HG02571 (cell line): ENCODE measurements around the gene LRRC8C.
"Not testable (repeated sequence)": the region's sequence is repeated elsewhere in the genome, so short reads cannot be mapped to it uniquely, and the experiment has no call there.

Source experiments
- ATAC-seq: cut with Tn5 transposase; IDR thresholded peaks from one replicate; pipeline ENCODE4 v1.9.1; 2021; ENCODE audit warnings: mild to moderate bottlenecking, moderate library complexity; ENCODE audit not compliant: unreplicated experiment

The LRRC8C gene

DNA sequence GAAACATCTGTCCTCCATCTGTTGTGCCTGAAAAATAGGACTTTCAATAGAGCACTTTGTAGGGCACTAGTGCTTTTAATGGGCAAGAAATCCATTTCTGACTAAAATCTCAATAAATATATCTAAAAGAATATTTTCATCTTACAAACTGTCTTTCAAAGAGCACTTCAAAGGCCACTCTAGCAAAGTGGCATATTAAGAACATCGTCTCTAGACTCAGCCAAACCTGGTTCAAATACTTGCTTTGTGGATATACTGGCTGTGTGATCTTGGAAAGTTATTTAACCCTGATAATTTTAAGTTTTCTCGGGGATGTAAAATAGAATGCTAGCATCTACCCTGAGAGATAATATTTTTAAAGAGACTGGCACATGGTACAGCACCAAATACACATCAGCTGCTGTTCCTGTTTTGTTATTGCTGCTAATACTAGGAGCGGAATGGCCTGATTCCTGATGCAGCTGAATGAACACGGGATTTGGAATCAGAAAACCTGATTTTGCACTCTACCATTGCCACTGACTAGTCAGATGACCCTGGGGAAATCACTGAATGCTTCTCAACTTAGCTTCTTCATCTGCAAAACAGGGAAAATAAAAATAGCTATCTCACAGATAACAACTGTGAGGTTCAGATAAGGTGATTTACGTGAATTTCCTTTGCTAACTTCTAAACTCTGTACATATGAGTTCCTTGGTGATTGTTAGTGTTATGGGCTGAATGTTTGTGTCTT is 25.2 kb upstream of the LRRC8C start:
- no peak for ATAC-seq

DNA sequence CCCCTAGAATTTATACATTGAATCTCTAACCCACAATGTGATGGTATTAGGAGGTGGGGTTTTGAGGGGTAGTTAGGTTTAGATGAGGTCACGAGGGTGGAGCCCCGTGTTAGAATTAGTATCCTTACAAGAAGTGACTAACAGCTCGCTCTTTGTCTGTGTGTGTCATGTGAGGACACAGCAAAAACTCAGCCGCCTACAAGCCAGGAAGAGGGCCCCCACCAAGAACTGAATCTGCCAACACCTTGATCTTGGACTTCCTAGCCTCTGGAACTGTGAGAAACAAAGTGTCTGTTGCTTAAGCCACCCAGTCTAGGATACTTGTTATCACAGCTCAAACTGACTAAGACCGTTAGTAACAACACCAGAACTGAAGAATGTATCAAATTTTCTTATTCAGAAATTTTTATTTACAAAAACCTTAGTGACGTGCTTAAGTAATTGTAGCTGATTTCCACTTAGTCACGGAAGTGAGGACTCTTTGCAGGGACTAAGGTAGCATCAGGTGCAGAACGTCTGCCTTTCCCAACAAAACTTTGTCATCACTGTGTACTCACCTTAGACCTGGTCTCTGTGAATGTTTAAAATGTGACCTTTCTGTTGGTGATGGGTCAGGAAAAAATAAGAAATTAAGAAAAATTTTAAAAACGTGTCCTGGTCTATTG is 24.5 kb upstream of the LRRC8C start:
- no peak for ATAC-seq

DNA sequence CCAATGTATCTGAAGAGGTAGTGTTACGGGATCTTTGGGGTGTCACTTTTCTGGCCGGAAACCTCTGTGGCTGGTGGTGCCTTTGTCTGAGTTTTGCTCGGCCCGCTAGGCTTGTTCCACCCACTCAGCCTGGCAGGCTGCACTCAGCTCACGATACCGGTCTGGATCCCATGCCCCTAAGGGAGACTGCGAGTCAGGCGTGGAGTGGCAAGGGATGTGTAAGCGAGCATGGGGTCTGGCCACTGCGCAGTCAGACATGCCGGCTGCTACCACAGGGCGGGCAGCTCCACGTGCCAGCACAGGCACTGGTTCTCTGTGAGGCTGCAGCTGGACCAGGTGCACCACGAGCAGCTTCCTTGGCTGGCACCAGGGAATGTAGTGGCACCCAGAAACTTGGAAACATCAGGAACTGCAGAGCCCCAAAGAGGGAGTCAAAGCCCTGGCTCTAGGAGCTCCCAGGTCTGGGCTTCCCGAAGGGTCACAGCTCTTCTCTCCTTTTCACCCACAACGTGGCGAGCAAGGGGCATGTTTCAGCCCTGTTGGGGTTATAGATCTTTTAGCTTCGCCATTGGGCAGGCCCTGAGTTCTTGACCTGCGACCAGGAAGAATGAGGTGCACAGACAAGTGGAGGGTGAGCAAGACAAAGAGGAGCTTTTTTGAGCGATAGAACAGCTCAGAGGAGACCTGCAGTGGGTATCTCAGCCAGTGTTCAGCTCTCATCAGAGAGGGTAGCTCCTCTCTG is 23.8 kb upstream of the LRRC8C start:
- ATAC-seq: no peak

DNA sequence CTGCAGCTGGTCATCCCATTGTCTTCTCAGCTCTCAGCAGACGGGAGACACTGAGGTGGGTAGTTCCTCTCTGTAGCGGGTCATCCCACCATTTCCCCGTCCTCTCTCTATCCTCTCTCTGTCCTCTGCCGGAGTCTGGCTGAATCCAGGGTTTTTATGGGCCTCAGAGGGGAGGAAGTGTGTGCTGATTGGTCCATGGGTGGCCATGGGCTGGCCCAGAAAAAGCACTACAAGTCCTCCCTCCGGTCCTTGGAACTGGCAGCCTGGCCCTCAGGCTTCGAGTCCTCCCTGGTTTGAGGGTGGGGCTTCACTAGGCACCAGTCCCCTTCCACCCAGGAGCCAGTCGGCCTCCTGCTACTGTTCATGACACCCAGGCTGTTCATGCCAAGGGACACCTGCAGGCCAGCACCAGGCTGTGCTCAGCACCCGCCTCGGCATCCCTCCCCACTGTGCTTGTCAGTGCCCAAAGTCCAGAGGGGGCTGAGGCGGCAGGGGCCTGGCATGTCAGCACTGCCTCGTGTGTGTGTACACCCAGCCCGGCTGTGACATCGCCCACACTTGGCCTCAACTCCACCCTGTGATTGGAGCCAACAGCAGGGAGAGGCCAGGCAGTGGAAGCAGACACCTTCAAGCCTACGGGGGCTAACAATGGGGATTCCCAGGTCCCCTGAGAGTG is 23.0 kb upstream of the LRRC8C start:
- ATAC-seq: no peak

DNA sequence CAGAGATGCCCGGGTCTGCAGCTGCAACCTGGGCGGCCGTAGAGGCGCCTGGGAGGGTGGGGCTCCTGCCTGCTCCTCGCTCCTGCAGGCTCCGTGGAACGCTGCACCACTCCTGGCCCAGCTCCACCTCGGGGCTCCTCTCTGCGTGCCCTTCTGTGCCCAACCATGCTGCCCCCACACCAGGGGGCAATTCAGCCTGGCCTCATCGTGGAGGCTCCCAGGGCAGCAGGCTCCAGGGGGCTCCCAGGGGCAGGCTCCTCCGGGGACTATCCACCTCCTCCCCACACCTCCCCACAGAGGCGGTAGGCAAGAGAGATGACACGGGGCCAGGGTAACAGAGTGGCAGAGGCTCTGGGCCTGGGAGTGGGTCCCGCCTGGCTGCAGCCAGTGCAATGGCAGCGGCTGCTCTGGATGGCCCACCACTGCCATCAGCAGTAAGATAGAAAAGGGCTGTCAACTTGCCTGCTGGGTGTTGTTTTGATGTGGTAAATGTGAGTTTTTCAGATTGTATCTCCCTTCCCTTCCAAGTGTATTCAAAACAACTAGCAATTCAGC is 22.4 kb upstream of the LRRC8C start:
- no peak for ATAC-seq

DNA sequence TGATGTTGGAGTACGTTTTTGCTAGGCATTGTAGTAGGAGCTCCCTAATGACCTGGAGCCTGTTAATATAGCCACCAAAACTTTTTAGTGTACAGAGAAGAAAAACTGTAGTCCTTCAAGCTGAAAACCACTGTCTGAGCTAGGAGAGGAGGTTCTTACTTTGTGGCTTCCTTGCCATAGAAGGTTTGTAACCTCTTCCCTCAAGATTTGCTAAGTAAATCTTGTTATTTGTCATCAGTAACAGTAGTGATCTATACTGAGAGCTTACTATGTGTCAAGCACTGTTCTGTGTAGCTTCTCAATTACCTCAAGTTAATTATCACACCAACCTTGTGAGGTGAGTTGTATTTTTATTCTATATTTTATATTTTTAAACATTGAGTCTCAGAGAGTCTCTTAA is 21.2 kb upstream of the LRRC8C start:
- ATAC-seq: peak; percentile 89

DNA sequence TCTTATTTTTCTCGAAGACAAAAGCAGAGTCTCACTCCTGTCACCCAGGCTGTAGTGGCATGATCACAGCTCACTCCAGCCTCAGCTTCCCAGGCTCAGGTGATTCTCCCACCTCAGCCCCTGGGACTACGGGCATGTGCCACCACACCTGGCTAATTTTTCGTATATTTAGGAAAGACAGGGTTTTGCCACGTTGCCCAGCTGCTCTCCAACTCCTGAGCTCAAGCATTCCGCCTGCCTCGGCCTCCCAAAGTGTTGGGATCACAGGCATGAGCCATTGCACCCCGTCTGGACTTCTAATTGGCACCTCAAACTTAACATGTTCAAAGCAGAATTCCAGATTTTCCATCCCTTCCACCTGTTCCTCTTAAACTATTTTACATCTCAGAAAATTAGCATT is 19.0 kb upstream of the LRRC8C start:
- ATAC-seq: no peak

DNA sequence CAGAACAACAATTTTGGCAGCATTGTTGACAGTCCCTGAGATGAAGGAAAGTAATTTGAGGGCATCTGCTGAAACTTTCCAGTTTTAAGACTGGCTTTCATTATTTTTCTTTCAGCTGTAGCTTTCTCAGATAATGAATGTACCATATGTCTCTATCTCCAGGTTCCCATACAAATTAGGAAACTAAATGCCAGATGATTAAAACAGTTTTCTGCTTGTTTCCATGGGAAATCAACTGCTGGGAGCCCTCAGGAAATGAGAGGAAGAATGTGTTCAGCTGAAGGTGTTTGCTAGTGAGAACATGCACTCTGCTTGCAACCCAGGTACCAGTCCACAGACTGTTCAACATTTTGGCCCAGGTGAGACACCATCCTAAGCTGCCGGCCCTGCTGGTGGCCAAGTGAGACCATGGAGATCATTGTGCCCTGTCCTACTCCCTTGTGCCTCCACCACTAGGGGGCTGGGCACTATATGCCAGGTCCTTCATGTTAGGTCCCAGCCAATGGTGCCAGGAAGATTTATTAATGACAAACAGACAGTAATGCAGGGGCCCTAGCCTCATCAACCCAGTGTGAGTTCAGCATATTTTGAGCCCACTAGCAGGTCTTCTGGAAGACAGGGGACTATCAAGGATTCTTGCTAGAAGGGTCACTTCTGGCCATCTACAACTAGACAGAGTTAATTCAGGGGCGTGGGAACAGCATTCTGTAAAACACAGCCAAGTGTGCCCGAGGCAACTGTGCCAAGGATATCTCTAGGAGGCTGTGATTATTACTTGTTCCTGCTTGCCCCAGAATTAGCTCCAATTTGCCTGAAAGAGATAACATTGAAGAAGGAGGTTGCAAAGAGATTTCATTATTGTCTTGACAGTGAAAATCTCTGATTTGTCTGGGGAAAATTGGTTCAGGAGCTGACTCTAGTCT is 17.0 kb upstream of the LRRC8C start:
- no peak for ATAC-seq

DNA sequence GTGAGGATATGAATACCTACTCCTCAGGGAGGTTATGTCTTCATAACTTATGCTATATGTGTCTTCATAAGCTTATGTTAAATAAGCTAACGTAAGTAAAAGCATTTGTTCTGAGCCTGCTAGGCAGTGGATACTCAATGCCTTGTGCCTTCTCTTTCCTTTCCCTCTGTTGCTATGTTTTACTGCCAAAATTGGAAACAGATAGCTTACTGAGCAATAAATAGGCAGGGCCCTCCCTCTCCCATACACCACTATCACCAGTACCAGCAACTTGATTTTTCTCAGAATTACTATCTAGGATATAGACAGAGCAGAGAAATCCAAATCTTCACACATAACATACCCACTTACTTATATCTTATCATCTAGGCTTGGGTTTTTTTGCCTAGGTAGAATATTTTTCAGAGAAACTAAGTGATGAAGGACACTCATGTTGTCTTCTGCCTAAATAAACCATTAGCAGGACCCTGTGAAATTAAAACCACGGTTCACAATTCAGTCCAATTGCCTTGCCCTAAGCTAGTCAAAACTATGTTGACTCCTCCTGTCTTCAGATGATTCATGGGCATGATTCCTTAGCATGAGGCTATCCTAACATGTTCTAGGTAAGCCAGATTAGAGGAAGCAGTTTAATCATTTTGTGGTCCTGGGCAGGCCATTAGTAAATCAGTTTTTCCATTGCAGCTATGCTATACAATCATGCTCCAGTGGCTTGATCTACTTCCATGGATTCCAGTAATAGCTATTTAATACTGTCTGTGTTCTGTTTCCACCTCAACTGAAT is 15.9 kb upstream of the LRRC8C start:
- no peak for ATAC-seq

DNA sequence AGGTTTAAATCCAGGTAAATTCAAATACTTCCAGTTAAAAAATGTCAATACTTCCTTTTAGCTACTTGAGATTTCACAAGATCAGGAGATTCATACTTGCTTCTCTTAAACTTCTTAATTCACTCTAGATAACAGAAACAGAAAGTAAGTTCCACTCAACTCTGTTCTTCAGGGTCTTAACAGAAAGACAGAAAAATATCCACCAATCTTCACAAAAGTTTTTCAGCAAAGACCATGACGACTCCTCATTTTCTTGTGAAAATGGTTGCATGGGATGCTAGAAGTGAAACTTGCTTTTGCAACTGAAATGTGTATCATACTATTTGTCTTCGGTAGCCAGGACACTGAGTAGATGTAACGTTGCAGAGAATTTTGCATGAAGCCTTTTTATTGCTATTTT is 12.3 kb upstream of the LRRC8C start:
- no peak for ATAC-seq

DNA sequence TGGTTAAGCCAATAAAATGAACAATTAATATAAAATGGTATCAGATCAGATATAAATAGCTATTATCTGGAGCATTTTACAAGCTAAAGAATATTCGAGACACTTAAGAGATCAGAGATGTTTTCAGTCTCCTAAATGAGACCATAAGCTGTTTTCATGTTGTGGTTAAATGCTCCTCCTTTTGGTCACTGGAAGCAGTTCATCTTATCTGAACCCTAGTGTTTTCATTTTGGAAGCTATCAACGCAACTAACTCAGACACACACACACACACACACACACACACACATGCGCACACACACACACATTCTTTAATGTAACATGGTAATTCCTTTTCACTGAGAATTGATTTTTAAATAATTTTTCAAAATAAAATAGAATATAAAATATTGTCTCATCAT is 10.0 kb upstream of the LRRC8C start:
- ATAC-seq: no peak

DNA sequence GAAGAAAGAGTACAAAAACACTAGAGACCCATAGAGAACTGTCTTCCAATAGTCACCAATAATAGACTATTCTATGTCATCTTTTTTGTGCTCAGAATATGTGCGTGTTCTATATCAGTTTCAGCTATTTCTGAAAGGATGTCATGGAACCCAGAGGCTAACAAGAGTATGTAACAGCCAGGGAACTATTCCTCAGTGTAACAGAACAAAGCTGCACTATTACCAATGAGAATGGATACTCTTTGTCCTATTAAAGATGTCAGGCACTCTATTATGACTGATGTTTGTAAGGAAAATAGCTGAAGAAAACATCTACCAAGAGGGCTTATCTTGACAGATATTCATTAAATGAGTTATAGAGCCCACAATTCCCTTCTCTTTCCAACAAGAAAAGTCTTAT is 8.6 kb upstream of the LRRC8C start:
- ATAC-seq: no peak

DNA sequence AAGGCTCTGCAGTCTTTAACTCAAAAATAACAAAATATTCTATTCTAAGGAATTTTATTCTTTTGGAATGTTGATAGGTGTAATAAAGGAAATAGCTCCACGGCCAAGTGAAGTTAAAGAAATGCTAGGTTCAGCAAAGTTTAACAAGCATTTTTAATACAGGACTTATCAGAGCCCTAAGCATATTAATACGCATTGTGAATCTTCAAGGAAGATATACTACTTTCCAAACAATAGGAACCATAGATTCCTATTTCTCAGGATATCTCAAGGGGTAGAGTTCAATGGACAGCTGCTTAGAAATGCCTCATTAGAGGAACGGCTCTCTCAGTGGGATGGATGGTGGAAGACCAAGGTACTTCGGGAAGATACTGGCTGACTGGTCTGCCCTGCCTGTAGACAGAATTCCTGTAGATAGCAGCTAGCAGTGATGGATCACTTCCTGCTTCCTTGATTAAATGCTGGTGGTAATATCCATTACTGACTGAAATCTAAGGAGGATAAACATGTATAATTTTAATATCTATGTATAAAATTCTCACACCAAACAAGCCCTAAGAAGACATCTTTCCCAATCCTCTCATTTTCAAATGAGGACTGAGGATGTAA is 8.1 kb upstream of the LRRC8C start:
- ATAC-seq: no peak

DNA sequence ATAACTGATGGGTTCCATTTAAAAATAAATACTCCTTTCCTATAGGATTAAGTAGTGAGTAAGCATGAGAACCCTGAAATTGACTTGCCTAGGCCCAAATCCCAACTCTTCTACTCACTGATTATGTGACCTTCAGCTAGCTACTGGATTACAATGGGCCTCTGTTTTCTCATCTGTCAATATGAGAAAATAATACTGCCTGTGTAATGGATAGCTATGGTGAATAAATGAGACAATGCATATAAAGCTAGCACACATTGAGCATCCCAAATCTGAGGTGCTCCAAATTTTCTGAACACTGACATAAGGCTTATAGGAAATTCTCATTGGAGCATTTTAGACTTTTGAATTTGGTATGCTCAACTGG is 5.3 kb upstream of the LRRC8C start:
- no peak for ATAC-seq

DNA sequence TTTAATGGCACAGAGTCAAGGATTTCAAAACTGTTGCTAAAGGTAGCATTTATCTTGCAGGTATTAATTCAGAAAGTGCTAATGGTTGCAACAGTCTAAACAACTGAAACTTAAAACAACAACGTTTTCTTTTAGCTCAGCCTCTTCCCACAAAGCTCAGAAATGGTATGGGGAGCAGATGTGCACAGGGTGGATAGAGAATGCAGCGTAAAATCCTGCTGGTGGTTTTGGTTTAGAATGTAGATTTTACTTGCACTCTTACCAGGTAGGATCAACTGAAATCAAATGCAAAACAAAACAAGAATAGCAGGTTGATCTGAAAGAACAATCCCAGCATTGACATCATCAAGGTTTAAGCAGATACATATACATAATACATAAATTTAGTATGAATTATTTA is 3.8 kb upstream of the LRRC8C start:
- ATAC-seq: no peak

DNA sequence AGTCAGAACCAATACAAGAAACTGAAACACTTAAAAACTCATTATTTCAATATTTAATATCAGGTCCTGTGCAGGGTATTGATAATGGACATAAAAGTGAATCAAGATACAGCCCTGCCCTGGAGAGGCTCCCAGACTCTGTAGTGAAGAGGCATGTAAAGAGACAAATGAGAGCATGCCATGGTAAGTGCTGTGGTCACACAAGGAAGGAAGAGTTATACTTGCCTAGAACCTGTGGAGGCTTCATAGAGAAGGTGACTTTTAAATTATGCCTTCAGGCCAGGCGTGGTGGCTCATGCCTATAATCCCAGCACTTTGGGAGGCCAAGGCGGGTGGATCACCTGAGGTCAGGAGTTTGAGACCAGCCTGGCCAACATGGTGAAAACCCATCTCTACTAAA is 3.3 kb upstream of the LRRC8C start:
- ATAC-seq: not testable (repeated sequence)

DNA sequence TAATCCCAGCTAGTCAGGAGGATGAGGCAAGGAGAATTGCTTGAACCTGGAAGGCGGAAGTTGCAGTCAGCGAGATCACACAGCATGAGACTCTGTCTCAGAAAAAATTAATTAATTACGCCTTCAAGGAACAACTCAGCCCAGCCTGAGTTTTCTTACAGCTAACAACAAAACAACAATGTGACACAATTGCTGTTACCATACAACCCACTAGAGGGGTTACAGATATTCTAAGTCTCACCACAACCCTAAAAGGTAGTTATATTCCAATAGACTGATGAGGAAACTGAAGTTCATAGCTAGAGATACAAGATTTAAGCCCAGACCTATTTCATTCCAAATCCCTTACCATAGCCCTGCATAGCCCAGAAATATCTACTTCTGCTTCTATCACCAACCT is 2.9 kb upstream of the LRRC8C start:
- ATAC-seq: no peak

DNA sequence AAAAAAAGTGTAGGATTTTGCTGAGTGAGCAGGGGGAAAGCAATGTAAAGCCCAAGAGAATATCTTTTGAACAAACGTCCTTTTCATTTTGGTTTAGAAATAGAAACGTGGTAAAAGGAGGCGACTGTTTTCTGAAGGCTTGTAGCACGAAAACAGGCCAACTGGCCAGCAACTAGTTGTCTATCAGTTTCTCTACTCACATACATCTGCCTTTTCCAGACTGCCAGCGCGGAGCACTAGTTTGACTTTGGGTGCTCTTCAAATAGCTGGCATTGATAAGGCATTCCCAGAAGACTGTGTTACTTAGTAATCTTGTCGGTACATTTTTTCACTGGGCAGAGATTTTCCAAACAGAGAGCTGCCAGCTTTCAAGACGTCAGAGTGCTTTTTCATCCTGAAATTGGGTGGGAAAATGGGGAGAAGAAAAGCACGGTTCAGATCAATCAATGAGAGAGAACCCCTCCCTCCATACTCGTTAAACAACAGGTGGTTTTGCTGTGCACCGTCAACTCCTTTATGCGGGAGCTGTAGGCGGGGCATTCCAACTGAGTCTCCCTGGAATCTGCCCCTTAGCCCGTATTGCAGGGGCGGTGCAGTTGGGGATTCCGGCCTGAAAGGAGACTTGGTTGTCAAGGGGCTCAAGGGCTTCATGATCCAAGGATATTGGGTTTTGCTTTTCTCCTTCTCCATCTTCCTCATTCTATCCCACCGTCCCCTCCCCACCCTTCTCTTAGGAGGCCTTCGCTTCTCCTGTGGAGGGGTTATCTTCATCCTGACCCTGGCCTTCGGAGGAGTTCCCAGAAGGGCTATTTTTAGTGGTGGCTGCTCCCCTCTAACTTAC is 884 bp upstream of the LRRC8C start:
- no peak for ATAC-seq
